Endothelial cell of umbilical vein (primary cell): ENCODE data around the gene C1orf198. TPM values are rescaled to one million over a fixed set of nuclear protein-coding genes. Genes with fewer than 3 reads are reported as not detected.

Experiments used
- Bru-seq: library from RNA; stranded (reverse); fragments of 400-500 nt; gene quantifications from one replicate; lab custom pipeline; 2021; lab: Mats Ljungman, UMichigan
- BruChase-seq, 2 experiments: library from RNA; stranded (reverse); fragments of 400-500 nt; gene quantifications; one replicate each; lab custom pipeline; 2021; lab: Mats Ljungman, UMichigan
- BruUV-seq: library from RNA; stranded (reverse); fragments of 400-500 nt; replicated peaks from 2 replicates; lab custom pipeline; 2021; lab: Mats Ljungman, UMichigan
- CTCF ChIA-PET: fragments of 300-600, 350-600 bp; sonication (Branson Sonifier 250); formaldehyde crosslinking; loops from one replicate; lab custom pipeline; 2021; ENCODE audit warnings: antibody characterized with exemption, inconsistent platforms; lab: Charles Lee
- POLR2A ChIA-PET: fragments of 300-600, 350-600 bp; sonication (Branson Sonifier 250); formaldehyde crosslinking; loops from one replicate; lab custom pipeline; 2021; ENCODE audit warnings: antibody characterized with exemption, inconsistent platforms; lab: Charles Lee
- DNase-seq: peaks from one replicate; pipeline ENCODE4 v3.0.0-alpha.2; 2011; ENCODE audit warnings: low read depth, low spot score
- FAIRE-seq: peaks from 2 replicates; lab custom pipeline; 2011; peaks lifted over from hg19 to GRCh38; lab: Jason Lieb, UNC
- H2AFZ ChIP-seq: 2 replicates; pipeline ENCODE4 v1.6.0; 2012; ENCODE audit warnings: low read depth, low read length, control low read depth, inconsistent platforms
- H3K27ac ChIP-seq: 2 replicates; pipeline ENCODE4 v1.5.1; 2011; ENCODE audit warnings: low read depth, mild to moderate bottlenecking, control low read depth, low read length, moderate library complexity; ENCODE audit not compliant: insufficient read depth
- H3K27me3 ChIP-seq, 2 experiments: 2 replicates each; pipeline versions ENCODE4 v1.6.0 to v1.6.1; 2011; ENCODE audit warnings: low read length in 2 of 2, mixed read lengths in 1 of 2; ENCODE audit not compliant: control insufficient read depth in 2 of 2, insufficient read depth in 2 of 2
- H3K36me3 ChIP-seq, 2 experiments: 2 replicates in 1 of 2; 3 replicates in 1 of 2; pipeline ENCODE4 v1.5.1; 2011; ENCODE audit warnings: low read length in 2 of 2, mild to moderate bottlenecking in 1 of 2, moderate library complexity in 1 of 2; ENCODE audit not compliant: control insufficient read depth in 2 of 2, insufficient read depth in 2 of 2; ENCODE audit errors: extremely low read depth in 1 of 2
- H3K4me1 ChIP-seq: 3 replicates; pipeline ENCODE4 v1.5.1; 2011; ENCODE audit warnings: mild to moderate bottlenecking, low read length; ENCODE audit not compliant: control insufficient read depth, insufficient read depth; ENCODE audit errors: extremely low read depth
- H3K4me2 ChIP-seq: 2 replicates; pipeline ENCODE4 v1.6.1; 2011; ENCODE audit warnings: low read length, control low read depth, mixed read lengths; ENCODE audit not compliant: insufficient read depth
- H3K4me3 ChIP-seq, 3 experiments: fragments of 200-600 bp in 1 of 3; sonication (generic), shearing (Covaris generic) in 1 of 3; replicated peaks in 1 of 3; 2 replicates each; pipeline ENCODE4 v1.5.1; 2011 to 2016; ENCODE audit warnings: control low read depth in 3 of 3, low read length in 3 of 3, mild to moderate bottlenecking in 2 of 3, inconsistent platforms in 1 of 3, low read depth in 1 of 3, moderate library complexity in 1 of 3; ENCODE audit not compliant: insufficient read depth in 1 of 3
- H3K79me2 ChIP-seq: 2 replicates; pipeline ENCODE4 v1.6.0; 2012; ENCODE audit warnings: low read length, inconsistent platforms; ENCODE audit not compliant: control insufficient read depth, insufficient read depth
- H3K9ac ChIP-seq: replicated peaks from 2 replicates; pipeline ENCODE3; 2011; ENCODE audit warnings: low read length, control low read depth; ENCODE audit not compliant: insufficient read depth; ENCODE audit errors: extremely low read depth
- H3K9me1 ChIP-seq: replicated peaks from 3 replicates; pipeline ENCODE4 v1.6.0; 2011; ENCODE audit warnings: mild to moderate bottlenecking, low read length; ENCODE audit not compliant: control insufficient read depth, insufficient read depth; ENCODE audit errors: extremely low read depth
- H3K9me3 ChIP-seq: replicated peaks from 2 replicates; pipeline ENCODE4 v1.5.1; 2012; ENCODE audit warnings: low read length, inconsistent platforms; ENCODE audit not compliant: control insufficient read depth, insufficient read depth
- H4K20me1 ChIP-seq: replicated peaks from 2 replicates; pipeline ENCODE3; 2011; ENCODE audit warnings: mild to moderate bottlenecking, low read length; ENCODE audit not compliant: control insufficient read depth, insufficient read depth; ENCODE audit errors: extremely low read depth
- JUN ChIP-seq: IDR thresholded peaks from 2 replicates; pipeline ENCODE4 v1.6.1; 2011; ENCODE audit warnings: borderline replicate concordance, low read depth; ENCODE audit not compliant: insufficient read length, insufficient read depth
- POLR2A ChIP-seq: IDR thresholded peaks from 2 replicates; pipeline ENCODE4 v1.6.1; 2012; ENCODE audit warnings: low read depth, mild to moderate bottlenecking, control low read depth, low read length
- POLR2AphosphoS5 ChIP-seq: IDR thresholded peaks from 2 replicates; pipeline ENCODE4 v1.6.1; 2012; ENCODE audit warnings: low read depth, mild to moderate bottlenecking, control low read depth, low read length, moderate library complexity; ENCODE audit not compliant: insufficient read depth
- dilution Hi-C: fragments of 300-500 bp; cut with MboI; formaldehyde crosslinking; loops from one replicate; pipeline ENCODE4 v1.15.0; 2019; ENCODE audit warnings: low sequenced_read_pairs; ENCODE audit not compliant: extremely low pct_ligation_motif_present
- intact Hi-C: fragments of 100-400 bp; cut with micrococcal nuclease; formaldehyde crosslinking; loops from one replicate; pipeline ENCODE4 v1.10.0; 2022
- long read RNA-seq: library from polyadenylated mRNA; stranded (forward); transcript quantifications from one replicate; pipeline ENCODE4 v2.0.0, GENCODE V29; 2021
- polyA minus RNA-seq, 3 experiments: library from RNA; depleted of rRNA, polyadenylated mRNA; stranded (reverse); fragments of >200 nt; gene quantifications; 1 replicate in 1 of 3; 2 replicates in 2 of 3; pipeline ENCODE4 v1.2.3, GENCODE V29; 2011
- polyA plus RNA-seq, 4 experiments: library from polyadenylated mRNA; depleted of rRNA in 3 of 4; stranded (reverse) in 3 of 4; unstranded in 1 of 4; fragments of >200 nt; gene quantifications; 2 replicates each; pipeline versions ENCODE4 v1.2.1 to v1.2.3, GENCODE V29; 2011 to 2012; ENCODE audit warnings: missing spikeins in 1 of 4
- total RNA-seq: library from RNA; stranded (reverse); gene quantifications from 2 replicates; pipeline ENCODE4 v1.2.3, GENCODE V29; 2021

Gene C1orf198
- total RNA-seq (27.7 and 29.2 TPM in 2 replicates), polyA plus RNA-seq (21.2 and 22.1 TPM in 2 replicates), polyA minus RNA-seq (32.4 and 34.0 TPM in 2 replicates), Bru-seq, nascent RNA (percentile 75 among the genes with signal in this experiment), BruChase-seq, experiment 1, labeled RNA remaining after a 6-hour chase (percentile 83 among the genes with signal in this experiment), BruChase-seq, experiment 2, labeled RNA remaining after a 2-hour chase (percentile 70 among the genes with signal in this experiment)
- polyA plus RNA-seq (2011; cell fraction: cytosol; rRNA removed), result 19.5 and 20.9 TPM in 2 replicates
- 17.2 and 17.5 TPM in 2 replicates for polyA plus RNA-seq (2011; cell fraction: nucleus; rRNA removed)
- polyA plus RNA-seq (2012), result 8.9 and 9.1 TPM in 2 replicates
- polyA minus RNA-seq (2011; cell fraction: cytosol; rRNA and poly(A)+ RNA removed), result 8.4 TPM
- polyA minus RNA-seq (2011; cell fraction: nucleus; rRNA and poly(A)+ RNA removed), result 9.7 and 13.1 TPM in 2 replicates
- long read RNA-seq, transcript C1orf198-201 (4 exons, 3,858 nt), result major isoform, 138 of 163 reads
- long read RNA-seq, partial matches to known transcripts, result 4 of 163 reads
- long read RNA-seq, other reads (novel, unspliced or antisense), result 21 of 163 reads

DNA sequence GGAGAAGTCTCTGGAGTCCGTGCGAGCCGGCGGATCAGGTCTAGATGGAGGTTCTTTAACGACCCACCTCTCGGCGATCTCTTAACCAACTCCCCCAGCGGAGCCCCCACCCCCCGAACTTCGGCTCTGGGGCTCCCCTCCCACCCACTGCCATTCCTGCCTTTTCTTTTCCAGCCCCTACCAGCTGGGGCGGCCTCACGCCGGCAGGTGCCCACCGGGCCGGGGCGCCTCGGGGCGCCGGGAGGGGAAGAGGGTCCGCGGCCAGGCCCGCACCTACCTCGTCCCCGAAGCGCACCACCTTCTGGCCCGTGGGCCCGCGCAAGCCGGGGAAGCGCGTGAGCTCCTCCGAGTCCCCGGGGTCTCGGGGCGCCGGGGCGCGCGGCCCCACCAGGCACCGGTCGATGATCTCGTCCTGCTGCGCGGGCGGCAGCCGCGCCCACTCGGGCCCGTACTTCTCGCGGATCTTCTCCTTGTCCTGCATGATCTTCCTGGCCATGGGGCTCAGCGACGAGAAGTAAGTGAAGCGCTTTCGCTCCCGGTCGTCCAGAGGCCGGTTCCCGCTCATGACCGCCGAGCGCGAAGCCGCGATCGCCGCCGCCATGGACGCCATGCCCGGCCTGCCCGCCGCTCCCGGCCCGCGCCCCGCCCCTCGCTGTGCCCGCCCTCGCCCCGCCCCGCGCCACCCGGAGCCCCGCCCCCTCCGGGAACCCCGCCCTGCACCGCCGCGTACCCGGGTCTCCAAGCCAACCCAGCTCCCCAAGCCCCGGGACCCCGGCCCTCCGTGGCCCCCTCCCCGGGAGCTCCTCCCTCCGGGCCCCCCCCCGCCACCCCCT lies at the start of gene C1orf198:
TSS of gene C1orf198 (minus strand) at position 619 of the 833 bp plus-strand sequence. CDS start at position 610, 9 bp downstream.
- H2AFZ ChIP-seq, result peak within 1 kb of the TSS; percentile 94
- no TSS peak for BruUV-seq
- H3K4me1 ChIP-seq, result peaks cover 20% of the 10 kb centered on the region
- H3K27me3 ChIP-seq, result no peaks in the 10 kb centered on the region
- H3K36me3 ChIP-seq, result no peaks in the 10 kb centered on the region
- no peaks in the 10 kb centered on the region for H3K79me2 ChIP-seq
- peak within 1 kb of the TSS; percentile 70 to 93 (median 83) for H3K4me3 ChIP-seq
- ChIA-PET CTCF (interaction anchor here (1.3 to 2.3 kb wide), 3 partner anchors 10 to 70 kb away, joined by 3 to 7 read pairs (median 3); no protein-coding TSS in a partner anchor), POLR2A (interaction anchor here (0.9 to 1.4 kb wide), 2 partner anchors 17 to 226 kb away, joined by 5 to 6 read pairs; no protein-coding TSS in a partner anchor)
- H3K9me3 ChIP-seq, result no peaks in the 10 kb centered on the region
- dilution Hi-C loops, result no loop called here
- intact Hi-C loops, result loop anchor here (1.0 to 2.0 kb wide), 7 partner anchors 19 to 661 kb away; partner anchors contain the start of genes ARV1, COG2 and TSNAX
- peak within 1 kb of the TSS; percentile 78 for H3K9ac ChIP-seq
- peak; percentile 44 for FAIRE-seq
- H3K27ac ChIP-seq, result peak within 1 kb of the TSS; percentile 33
- TF ChIP-seq JUN (no peak), POLR2A (peak; percentile 65), POLR2AphosphoS5 (peak; percentile 68)
- no peaks in the 10 kb centered on the region for H3K9me1 ChIP-seq
- peak within 1 kb of the TSS; percentile 93 for H3K4me2 ChIP-seq
- peak; percentile 60 for DNase-seq
- H4K20me1 ChIP-seq, result no peaks in the 10 kb centered on the region
